HG03354 (cell line): Measurements from ENCODE around the gene PIK3R2.

Experiments
- ATAC-seq: cut with Tn5 transposase; IDR thresholded peaks from one replicate; pipeline ENCODE4 v1.9.1; 2021; ENCODE audit warnings: mild to moderate bottlenecking; ENCODE audit not compliant: unreplicated experiment, poor library complexity, severe bottlenecking

PIK3R2 gene

DNA sequence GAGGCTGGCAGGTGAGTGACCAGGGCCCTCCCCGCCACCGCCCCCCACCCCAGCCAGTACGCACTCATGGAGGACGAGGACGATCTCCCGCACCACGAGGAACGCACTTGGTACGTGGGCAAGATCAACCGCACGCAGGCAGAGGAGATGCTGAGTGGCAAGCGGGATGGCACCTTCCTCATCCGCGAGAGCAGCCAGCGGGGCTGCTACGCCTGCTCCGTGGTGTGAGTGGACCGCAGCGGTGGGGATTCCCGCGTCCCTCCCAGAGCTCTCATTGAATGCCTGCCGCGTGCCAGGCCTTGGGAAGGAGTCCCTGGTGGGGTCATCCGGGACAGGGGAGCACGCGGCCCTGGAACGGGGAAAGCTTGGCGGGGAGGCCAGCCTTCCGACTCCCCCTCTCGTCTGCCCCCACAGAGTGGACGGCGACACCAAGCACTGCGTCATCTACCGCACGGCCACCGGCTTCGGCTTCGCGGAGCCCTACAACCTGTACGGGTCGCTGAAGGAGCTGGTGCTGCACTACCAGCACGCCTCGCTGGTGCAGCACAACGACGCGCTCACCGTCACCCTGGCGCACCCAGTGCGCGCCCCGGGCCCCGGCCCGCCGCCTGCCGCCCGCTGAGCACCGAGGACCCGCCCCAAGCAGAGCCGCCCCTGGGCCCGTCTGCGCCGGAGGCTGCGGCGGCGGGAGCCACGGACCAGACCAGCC lies 15.9 kb downstream of the PIK3R2 start:
- ATAC-seq: no peak

DNA sequence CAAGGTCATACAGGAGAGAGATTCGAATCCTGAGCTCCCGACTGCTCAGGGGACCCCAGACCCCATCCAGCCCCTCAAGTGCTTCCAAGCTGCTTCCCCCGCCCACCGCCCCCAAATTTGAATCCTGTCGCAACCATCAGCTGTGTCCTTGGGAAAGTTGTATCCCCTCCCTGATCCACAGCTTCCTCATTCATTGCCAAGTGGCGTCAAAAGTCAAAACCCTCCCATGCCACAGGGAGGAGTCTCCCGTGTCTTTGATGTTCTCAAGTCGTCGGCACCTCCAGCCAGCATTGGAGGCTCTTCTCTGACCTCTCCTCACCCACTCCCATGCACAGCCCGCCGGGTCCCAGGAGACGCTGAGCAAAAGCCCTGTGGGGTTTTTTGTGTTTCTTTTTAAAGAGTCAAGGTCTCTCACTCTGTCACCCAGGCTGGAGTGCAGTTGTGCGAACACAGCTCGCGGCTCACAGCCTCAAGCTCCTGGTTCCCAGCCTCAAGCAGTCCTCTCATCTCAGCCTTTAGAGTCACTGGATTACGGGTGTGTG lies 17.8 kb downstream of the PIK3R2 start:
- no peak for ATAC-seq

GRCh38 chr19:18171605-18172327 lies 18.8 kb downstream of the PIK3R2 start:
- ATAC-seq: no peak

GRCh38 chr19:18172331-18173053 lies 19.5 kb downstream of the PIK3R2 start:
- ATAC-seq: no peak

- peak; percentile 16 for ATAC-seq
Measured at GRCh38 chr19:18173054-18173571, 20.1 kb downstream of the PIK3R2 start.

GRCh38 chr19:18173572-18174288 lies 20.8 kb downstream of the PIK3R2 start, which contains the start of gene IFI30:
Gene IFI30, plus strand, starts transcription at chr19:18173813. Its CDS starts 29 bp downstream, at chr19:18173842.
- peak; percentile 56 for ATAC-seq

- ATAC-seq: no peak
Measured at GRCh38 chr19:18174983-18175382, 22.0 kb downstream of the PIK3R2 start.

GRCh38 chr19:18176367-18177310 lies 23.7 kb downstream of the PIK3R2 start:
- no peak for ATAC-seq

GRCh38 chr19:18179957-18180356 lies 27.0 kb downstream of the PIK3R2 start:
- no peak for ATAC-seq

DNA sequence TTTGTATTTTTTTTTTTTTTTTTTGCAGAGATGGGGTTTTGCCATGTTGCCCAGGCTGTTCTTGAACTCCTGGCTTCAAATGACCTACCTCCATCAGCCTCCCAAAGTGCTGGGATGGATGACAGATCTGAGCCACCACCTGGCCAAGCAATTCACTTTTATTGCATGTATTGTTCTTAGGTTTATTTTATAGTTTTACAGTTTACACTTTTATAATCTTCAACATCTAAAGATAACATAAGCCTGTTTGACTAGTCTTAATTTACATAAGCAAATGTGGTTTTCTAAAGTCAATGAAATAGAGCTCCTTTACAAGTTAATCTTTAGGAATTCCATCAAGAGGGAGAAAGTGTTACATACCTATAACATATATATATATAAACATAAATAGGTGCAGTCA lies 30.6 kb downstream of the PIK3R2 start:
- no peak for ATAC-seq

- no peak for ATAC-seq
Measured at GRCh38 chr19:18185538-18185937, 32.6 kb downstream of the PIK3R2 start.

DNA sequence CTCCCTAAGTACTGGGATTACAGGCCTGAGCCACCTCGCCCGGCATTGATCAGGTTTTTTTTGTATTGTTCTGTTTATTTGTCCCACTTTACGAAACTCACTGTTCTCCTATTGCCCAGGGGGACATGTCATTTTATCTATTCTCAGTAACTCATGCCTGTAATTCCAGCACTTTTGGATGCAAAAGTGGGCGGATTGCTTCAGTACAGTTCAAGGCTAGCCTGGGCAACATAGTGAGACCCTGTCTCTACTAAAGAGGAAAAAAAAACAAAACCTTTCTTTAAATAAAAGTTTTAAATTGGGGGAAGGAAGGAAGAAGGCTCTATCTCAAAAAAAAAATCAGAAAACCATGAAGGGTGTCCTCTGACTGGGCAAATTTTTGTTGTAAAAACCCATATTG lies 37.3 kb downstream of the PIK3R2 start:
- ATAC-seq: no peak

- no peak for ATAC-seq
Measured at GRCh38 chr19:18191640-18192062, 38.7 kb downstream of the PIK3R2 start.

- ATAC-seq: peak; percentile 86
Measured at GRCh38 chr19:18192673-18193387, 39.9 kb downstream of the PIK3R2 start, which contains the start of gene MPV17L2. Gene MPV17L2, plus strand, starts transcription at chr19:18193218. Its CDS starts 64 bp downstream, at chr19:18193282.

DNA sequence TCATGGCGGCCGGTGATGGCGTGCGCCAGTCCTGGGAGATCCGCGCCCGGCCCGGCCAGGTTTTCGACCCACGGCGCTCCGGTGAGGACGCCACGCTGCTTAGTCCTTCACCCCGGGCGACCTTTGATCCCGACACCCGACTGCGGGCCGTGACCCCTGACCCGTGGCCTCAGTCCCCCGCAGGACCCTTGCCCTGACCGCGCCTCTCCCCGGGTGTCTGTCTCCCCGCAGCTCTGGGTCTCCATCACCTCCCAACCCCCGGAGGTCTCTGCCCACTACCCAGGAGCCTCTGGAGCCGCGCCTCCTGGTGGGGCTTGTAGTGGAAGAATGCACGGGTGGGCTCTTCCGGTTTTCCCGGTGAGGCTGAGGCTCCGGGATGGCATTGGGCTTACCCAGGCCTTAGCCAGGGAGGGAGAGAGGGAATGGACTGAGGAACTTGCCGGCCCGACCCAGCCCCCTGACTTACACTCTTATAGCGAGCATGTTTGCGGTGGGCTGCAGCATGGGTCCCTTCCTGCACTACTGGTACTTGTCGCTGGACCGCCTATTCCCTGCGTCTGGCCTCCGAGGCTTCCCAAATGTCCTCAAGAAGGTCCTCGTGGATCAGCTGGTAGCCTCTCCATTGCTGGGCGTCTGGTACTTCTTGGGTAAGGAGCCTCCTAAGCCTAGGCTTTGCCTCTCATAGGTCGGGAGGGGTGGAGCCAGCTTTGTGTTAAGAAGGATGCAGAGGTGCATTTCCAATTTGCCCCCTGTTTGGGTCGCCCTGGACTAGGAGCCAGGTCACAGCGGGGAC lies 40.6 kb downstream of the PIK3R2 start:
- no peak for ATAC-seq

- ATAC-seq: no peak
Measured at GRCh38 chr19:18194181-18194530, 41.2 kb downstream of the PIK3R2 start.
